IMR-90 (cell line): ENCODE measurements around the gene NHEJ1. TPM values are rescaled to one million over a fixed set of nuclear protein-coding genes. Genes with fewer than 3 reads are reported as not detected.
A peak's percentile ranks its signal among the peaks of the same experiment; 100 is the strongest.

Source experiments
- ATAC-seq: fragments of 200-7000 bp; cut with Tn5 transposase; 2 replicates; pipeline ENCODE4 v1.9.1; 2020; ENCODE audit warnings: low read depth, mild to moderate bottlenecking, moderate library complexity
- BruUV-seq: library from RNA; stranded (reverse); fragments of 400-500 nt; replicated peaks from 2 replicates; lab custom pipeline; 2021; lab: Mats Ljungman, UMichigan
- CTCF ChIA-PET: fragments of 300-600 bp; formaldehyde crosslinking; extraction: SDS; loops from one replicate; lab custom pipeline; 2021; ENCODE audit warnings: antibody characterized with exemption; lab: Yijun Ruan, JAX
- POLR2A ChIA-PET: fragments of 300-600 bp; sonication (Branson Sonifier 250); formaldehyde crosslinking; loops from one replicate; lab custom pipeline; 2022; ENCODE audit warnings: antibody characterized with exemption; ENCODE audit not compliant: unreplicated experiment; lab: Charles Lee
- DNase-seq: peaks from one replicate; pipeline ENCODE4 v3.0.0; 2013
- H2AFZ ChIP-seq: replicated peaks from 2 replicates; pipeline ENCODE3; 2013; ENCODE audit warnings: low read length, mild to moderate bottlenecking; ENCODE audit not compliant: poor library complexity
- H2AK5ac ChIP-seq: 2 replicates; pipeline ENCODE4 v1.6.1; 2013; ENCODE audit warnings: low read depth, low read length, inconsistent platforms
- H2AK9ac ChIP-seq: replicated peaks from 2 replicates; pipeline ENCODE3; 2013; ENCODE audit warnings: mild to moderate bottlenecking, low read depth, low read length, moderate library complexity; ENCODE audit not compliant: poor library complexity
- H2BK120ac ChIP-seq: 2 replicates; pipeline ENCODE4 v1.6.1; 2013; ENCODE audit warnings: low read depth, low read length, inconsistent platforms
- H2BK15ac ChIP-seq: 3 replicates; pipeline ENCODE4 v1.6.1; 2013; ENCODE audit warnings: low read depth, low read length, inconsistent platforms
- H2BK20ac ChIP-seq: 2 replicates; pipeline ENCODE4 v1.6.1; 2013; ENCODE audit warnings: low read depth, mild to moderate bottlenecking, inconsistent platforms, low read length, moderate library complexity
- H2BK5ac ChIP-seq: 2 replicates; pipeline ENCODE4 v1.6.1; 2013; ENCODE audit warnings: mild to moderate bottlenecking, low read depth, low read length, inconsistent platforms; ENCODE audit not compliant: poor library complexity, severe bottlenecking
- H3K14ac ChIP-seq: replicated peaks from 2 replicates; pipeline ENCODE4 v1.6.1; 2013; ENCODE audit warnings: low read depth, low read length, inconsistent platforms
- H3K18ac ChIP-seq: 2 replicates; pipeline ENCODE4 v1.6.1; 2013; ENCODE audit warnings: low read depth, low read length, control low read depth
- H3K23ac ChIP-seq: 2 replicates; pipeline ENCODE4 v1.6.1; 2013; ENCODE audit warnings: low read depth, low read length, inconsistent platforms
- H3K27ac ChIP-seq: 2 replicates; pipeline ENCODE4 v1.5.1; 2013; ENCODE audit warnings: mild to moderate bottlenecking, control low read depth, low read length; ENCODE audit not compliant: insufficient read depth
- H3K27me3 ChIP-seq: 2 replicates; pipeline ENCODE4 v1.6.1; 2013; ENCODE audit warnings: low read length; ENCODE audit not compliant: control insufficient read depth, insufficient read depth
- H3K36me3 ChIP-seq: 2 replicates; pipeline ENCODE4 v1.6.1; 2013; ENCODE audit warnings: low read length, mixed read lengths; ENCODE audit not compliant: control insufficient read depth, insufficient read depth
- H3K4ac ChIP-seq: 2 replicates; pipeline ENCODE4 v1.6.1; 2013; ENCODE audit warnings: low read depth, low read length, inconsistent platforms
- H3K4me1 ChIP-seq: 2 replicates; pipeline ENCODE4 v1.6.1; 2013; ENCODE audit warnings: low read length, mixed read lengths; ENCODE audit not compliant: control insufficient read depth, insufficient read depth
- H3K4me2 ChIP-seq: 2 replicates; pipeline ENCODE4 v1.6.1; 2013; ENCODE audit warnings: low read depth, mild to moderate bottlenecking, control low read depth, low read length, moderate library complexity
- H3K4me3 ChIP-seq: 2 replicates; pipeline ENCODE4 v1.5.1; 2013; ENCODE audit warnings: low read depth, mild to moderate bottlenecking, control low read depth, low read length, moderate library complexity; ENCODE audit not compliant: insufficient read depth
- H3K56ac ChIP-seq: 2 replicates; pipeline ENCODE4 v1.6.1; 2013; ENCODE audit warnings: low read length, inconsistent platforms; ENCODE audit not compliant: insufficient read depth; ENCODE audit errors: extremely low read depth
- H3K79me1 ChIP-seq, 2 experiments: 2 replicates each; pipeline ENCODE4 v1.6.1; 2013; ENCODE audit warnings: low read length in 2 of 2, inconsistent platforms in 1 of 2, low read depth in 1 of 2
- H3K9ac ChIP-seq: 2 replicates; pipeline ENCODE4 v1.6.1; 2013; ENCODE audit warnings: low read depth, low read length, control low read depth
- H3K9me1 ChIP-seq: 2 replicates; pipeline ENCODE4 v1.6.1; 2013; ENCODE audit warnings: low read length, inconsistent platforms; ENCODE audit not compliant: insufficient read depth
- H3K9me3 ChIP-seq: 2 replicates; pipeline ENCODE4 v1.6.1; 2013; ENCODE audit warnings: low read length; ENCODE audit not compliant: control insufficient read depth, insufficient read depth
- H4K20me1 ChIP-seq: 2 replicates; pipeline ENCODE4 v1.6.1; 2013; ENCODE audit warnings: low read length, inconsistent platforms; ENCODE audit not compliant: insufficient read depth
- H4K5ac ChIP-seq: 2 replicates; pipeline ENCODE4 v1.6.1; 2013; ENCODE audit warnings: mild to moderate bottlenecking, low read depth, low read length, control low read depth
- H4K8ac ChIP-seq, 2 experiments: 2 replicates each; pipeline ENCODE4 v1.6.1; 2013; ENCODE audit warnings: low read depth in 2 of 2, low read length in 2 of 2, control low read depth in 1 of 2, inconsistent platforms in 1 of 2
- H4K91ac ChIP-seq: 2 replicates; pipeline ENCODE4 v1.6.1; 2013; ENCODE audit warnings: low read depth, low read length, inconsistent platforms; ENCODE audit not compliant: insufficient read depth
- CHD1 ChIP-seq: IDR thresholded peaks from 2 replicates; pipeline ENCODE4 v1.6.1; 2012; ENCODE audit warnings: low read depth, low read length, improper control_type of control experiment
- MAFK ChIP-seq: IDR thresholded peaks from 2 replicates; pipeline ENCODE4 v1.6.1; 2012; ENCODE audit warnings: low read depth, low read length, improper control_type of control experiment
- WGBS, 2 experiments: methylation state at CpG; one replicate each; pipeline versions ENCODE4 v1.1.5 to v1.1.7; 2013; ENCODE audit warnings: missing lambda C conversion rate in 2 of 2; ENCODE audit not compliant: insufficient read length in 1 of 2; ENCODE audit errors: extremely low coverage in 2 of 2; 5-methylcytosine and 5-hydroxymethylcytosine counted together
- dilution Hi-C: fragments of 300-500 bp; cut with HindIII; formaldehyde crosslinking; loops from one replicate; pipeline ENCODE4 v1.14.3; 2018; ENCODE audit warnings: low sequenced_read_pairs; ENCODE audit not compliant: unreplicated experiment
- in situ Hi-C: fragments of 300-500 bp; cut with MboI; formaldehyde crosslinking; loops from 3 replicates; pipeline ENCODE4 v1.14.3; 2019; ENCODE audit warnings: low sequenced_read_pairs, inconsistent platforms, mixed read lengths
- intact Hi-C: fragments of 100-400 bp; cut with micrococcal nuclease; formaldehyde crosslinking; loops from 2 replicates; pipeline ENCODE4 v1.10.0; 2022
- polyA plus RNA-seq, 3 experiments: library from polyadenylated mRNA; depleted of rRNA; stranded (reverse); fragments of >200 nt; gene quantifications; 2 replicates each; pipeline ENCODE4 v1.2.3, GENCODE V29; 2012; ENCODE audit warnings: low replicate concordance in 1 of 3
- total RNA-seq: library from RNA; depleted of rRNA; stranded (reverse); fragments of >200 nt; gene quantifications from 2 replicates; pipeline ENCODE4 v1.2.3, GENCODE V29; 2012

Gene NHEJ1
- total and polyA plus RNA-seq, 2 of the 4 experiments (the other 2 are of a cell fraction), result 12.5 to 23.1 TPM

DNA sequence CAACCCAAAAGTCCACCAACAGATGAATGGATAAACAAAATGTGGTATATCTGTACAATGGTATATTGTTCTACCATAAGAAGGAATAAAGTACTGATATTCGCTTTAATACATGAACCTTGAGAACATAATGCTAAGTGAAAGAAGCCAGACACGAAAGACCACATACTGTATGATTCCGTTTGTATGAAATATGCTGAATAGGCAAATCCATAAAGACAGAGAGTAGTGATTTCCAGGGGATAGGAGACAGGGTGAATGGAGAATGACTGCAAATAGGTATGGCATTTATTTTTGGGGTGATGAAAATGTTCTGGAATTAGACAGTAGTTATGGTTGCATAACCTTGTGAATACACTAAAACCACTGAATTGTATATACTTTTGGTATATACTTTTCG is 71.3 kb downstream of the NHEJ1 start:
- Histone ChIP-seq H3K36me3 (0 out of 2 replicates have a peak, but pooled peaks cover 1% of the 10 kb centered on the region), H3K27me3 (no peaks in the 10 kb centered on the region; the same call in 1 of the 2 replicates), H4K20me1 (no peaks in the 10 kb centered on the region; the same call in 1 of the 2 replicates), H2BK20ac (no peak overlapping the region), H3K4me3 (no peak overlapping the region), H4K91ac (no peak overlapping the region), H3K4ac (no peak overlapping the region), H3K14ac (no peak overlapping the region), H2BK15ac (no peak overlapping the region), H2AK9ac (no peak overlapping the region), H3K9ac (no peak overlapping the region), H2BK120ac (no peak overlapping the region), H3K56ac (no peak overlapping the region), H4K5ac (no peak overlapping the region), H2AFZ (no peak overlapping the region), H3K79me1 (no peaks in the 10 kb centered on the region), H2BK5ac (no peak overlapping the region), H3K9me1 (no peaks in the 10 kb centered on the region; the same call in 1 of the 2 replicates), H2AK5ac (no peak overlapping the region), H3K18ac (no peak overlapping the region), H3K4me1 (no peaks in the 10 kb centered on the region), H4K8ac (no peak overlapping the region), H3K23ac (no peak overlapping the region), H3K9me3 (no peaks in the 10 kb centered on the region), H3K27ac (no peak overlapping the region), H3K4me2 (no peak overlapping the region)
- dilution Hi-C loops (no loop called here), intact Hi-C loops (no loop called here), in situ Hi-C loops (no loop called here)
- DNase-seq, result no peak
- no peak for TF ChIP-seq CHD1
- peak; percentile 96 for TF ChIP-seq MAFK
- no TSS peak for BruUV-seq
- ATAC-seq, result no peak
- CTCF ChIA-PET, result no interaction called here
- WGBS, 2 experiments, result 95% methylated on average over 2 of the region's 4 CpGs; no CpG with 5 or more reads in 1 of the 2 experiments
- POLR2A ChIA-PET, result no interaction called here
